ENCODE measurements around the gene SLC7A7. TPM values are rescaled to one million over a fixed set of nuclear protein-coding genes. Genes with fewer than 3 reads are reported as not detected.
A peak's percentile ranks its signal among the peaks of the same experiment; 100 is the strongest.
"Not testable (repeated sequence)": the region's sequence is repeated elsewhere in the genome, so short reads cannot be mapped to it uniquely, and the experiment has no call there.

Gene SLC7A7
- polyA plus RNA-seq (2013, experiment 1 of 2): 0.60 TPM
- polyA plus RNA-seq (2013, experiment 2 of 2): 0.48 TPM

- Histone ChIP-seq H4K91ac (ENCODE audit: low read depth, low read length, poor library complexity) (no peak within 1 kb of the TSS), H3K14ac (ENCODE audit: low read length) (no peak within 1 kb of the TSS), H3K18ac (ENCODE audit: low read length) (peak within 1 kb of the TSS; percentile 72), H3K9me3 (replicated peaks in 1 of 2; ENCODE audit: control insufficient read depth in 2 of 2, insufficient read depth in 1 of 2, low read depth in 1 of 2, low read length in 2 of 2) (no peaks in the 10 kb centered on the region), H2AFZ (ENCODE audit: low read length) (peak within 1 kb of the TSS; percentile 82), H2BK12ac (ENCODE audit: low read length) (no peak within 1 kb of the TSS), H3K79me1 (ENCODE audit: low read depth, low read length) (no peaks in the 10 kb centered on the region), H3K23ac (ENCODE audit: low read depth, low read length, poor library complexity) (peak within 1 kb of the TSS; percentile 61), H3K27me3 (ENCODE audit: control insufficient read depth in 3 of 3, insufficient read depth in 3 of 3, low read depth in 1 of 3, low read length in 3 of 3) (no peaks in the 10 kb centered on the region), H3K4me3 (ENCODE audit: low read length in 2 of 2) (no peak within 1 kb of the TSS), H3K4me1 (ENCODE audit: control insufficient read depth in 2 of 2, insufficient read depth in 1 of 2, low read depth in 1 of 2, low read length in 2 of 2) (peaks cover 8 to 12% of the 10 kb centered on the region in 2 donors), H3K9ac (ENCODE audit: low read depth, low read length, poor library complexity) (peak within 1 kb of the TSS; percentile 2), H3K27ac (replicated peaks; ENCODE audit: low read length) (no peak within 1 kb of the TSS), H2AK5ac (ENCODE audit: low read depth, low read length) (no peak within 1 kb of the TSS), H2BK15ac (ENCODE audit: low read length) (no peak within 1 kb of the TSS), H2BK120ac (ENCODE audit: low read depth, low read length) (no peak within 1 kb of the TSS), H3K4me2 (ENCODE audit: insufficient read depth, low read length, poor library complexity, severe bottlenecking) (no peak within 1 kb of the TSS), H2BK5ac (ENCODE audit: low read length) (no peak within 1 kb of the TSS), H4K8ac (ENCODE audit: low read depth, low read length) (no peak within 1 kb of the TSS), H3K4ac (ENCODE audit: low read length) (no peak within 1 kb of the TSS), H3K36me3 (replicated peaks in 1 of 2; ENCODE audit: control insufficient read depth in 2 of 2, insufficient read depth in 2 of 2, low read length in 2 of 2) (no peaks in the 10 kb centered on the region)
- no peak for DNase-seq (ENCODE audit: low spot score)
- WGBS, 2 donors (ENCODE audit: extremely low coverage in 2 of 2, insufficient read length in 2 of 2, insufficient replicate concordance in 1 of 2): no CpG with 5 or more reads among the region's 10 CpGs
Observed at GRCh38 chr14:22814941-22815713, at the start of gene SLC7A7. SLC7A7 (minus strand) TSS chr14:22815435; CDS start chr14:22813398, 2,037 bp downstream.

GRCh38 chr14:22864979-22865378 is 49.7 kb upstream of the SLC7A7 start:
- Histone ChIP-seq H2AK5ac (ENCODE audit: low read depth, low read length) (no peak overlapping the region), H2BK5ac (ENCODE audit: low read length) (no peak overlapping the region), H2AFZ (ENCODE audit: low read length) (no peak overlapping the region), H3K4ac (ENCODE audit: low read length) (no peak overlapping the region), H3K4me2 (ENCODE audit: insufficient read depth, low read length, poor library complexity, severe bottlenecking) (no peak overlapping the region), H2BK15ac (ENCODE audit: low read length) (no peak overlapping the region), H3K9me3 (replicated peaks in 1 of 2; ENCODE audit: control insufficient read depth in 2 of 2, insufficient read depth in 1 of 2, low read depth in 1 of 2, low read length in 2 of 2) (no peaks in the 10 kb centered on the region), H2BK12ac (ENCODE audit: low read length) (no peak overlapping the region), H3K36me3 (replicated peaks in 1 of 2; ENCODE audit: control insufficient read depth in 2 of 2, insufficient read depth in 2 of 2, low read length in 2 of 2) (no peaks in the 10 kb centered on the region), H2BK120ac (ENCODE audit: low read depth, low read length) (no peak overlapping the region), H3K4me3 (ENCODE audit: low read length in 2 of 2) (no peak overlapping the region), H3K27me3 (ENCODE audit: control insufficient read depth in 3 of 3, insufficient read depth in 3 of 3, low read depth in 1 of 3, low read length in 3 of 3) (no peaks in the 10 kb centered on the region), H3K4me1 (ENCODE audit: control insufficient read depth in 2 of 2, insufficient read depth in 1 of 2, low read depth in 1 of 2, low read length in 2 of 2) (no peaks in the 10 kb centered on the region), H3K18ac (ENCODE audit: low read length) (no peak overlapping the region), H3K23ac (ENCODE audit: low read depth, low read length, poor library complexity) (no peak overlapping the region), H4K91ac (ENCODE audit: low read depth, low read length, poor library complexity) (no peak overlapping the region), H3K9ac (ENCODE audit: low read depth, low read length, poor library complexity) (no peak overlapping the region), H4K8ac (ENCODE audit: low read depth, low read length) (no peak overlapping the region), H3K79me1 (ENCODE audit: low read depth, low read length) (no peaks in the 10 kb centered on the region), H3K27ac (replicated peaks; ENCODE audit: low read length) (no peak overlapping the region), H3K14ac (ENCODE audit: low read length) (no peak overlapping the region)
- DNase-seq (ENCODE audit: low spot score): no peak
- no CpG with 5 or more reads among the region's 4 CpGs for WGBS, 2 donors (ENCODE audit: extremely low coverage in 2 of 2, insufficient read length in 2 of 2, insufficient replicate concordance in 1 of 2)

- Histone ChIP-seq H3K27me3 (ENCODE audit: control insufficient read depth in 3 of 3, insufficient read depth in 3 of 3, low read depth in 1 of 3, low read length in 3 of 3) (no peaks in the 10 kb centered on the region), H2BK120ac (ENCODE audit: low read depth, low read length) (no peak overlapping the region), H3K4me2 (ENCODE audit: insufficient read depth, low read length, poor library complexity, severe bottlenecking) (no peak overlapping the region), H3K27ac (replicated peaks; ENCODE audit: low read length) (no peak overlapping the region), H3K4me3 (ENCODE audit: low read length in 2 of 2) (no peak overlapping the region), H3K4ac (ENCODE audit: low read length) (no peak overlapping the region), H3K23ac (ENCODE audit: low read depth, low read length, poor library complexity) (no peak overlapping the region), H4K91ac (ENCODE audit: low read depth, low read length, poor library complexity) (no peak overlapping the region), H2AFZ (ENCODE audit: low read length) (no peak overlapping the region), H3K9me3 (replicated peaks in 1 of 2; ENCODE audit: control insufficient read depth in 2 of 2, insufficient read depth in 1 of 2, low read depth in 1 of 2, low read length in 2 of 2) (peaks cover 0 to 4% of the 10 kb centered on the region in 2 donors), H3K14ac (ENCODE audit: low read length) (no peak overlapping the region), H3K36me3 (replicated peaks in 1 of 2; ENCODE audit: control insufficient read depth in 2 of 2, insufficient read depth in 2 of 2, low read length in 2 of 2) (no peaks in the 10 kb centered on the region), H3K79me1 (ENCODE audit: low read depth, low read length) (no peaks in the 10 kb centered on the region), H2BK5ac (ENCODE audit: low read length) (no peak overlapping the region), H3K4me1 (ENCODE audit: control insufficient read depth in 2 of 2, insufficient read depth in 1 of 2, low read depth in 1 of 2, low read length in 2 of 2) (no peaks in the 10 kb centered on the region), H2BK12ac (ENCODE audit: low read length) (no peak overlapping the region), H3K18ac (ENCODE audit: low read length) (no peak overlapping the region), H2BK15ac (ENCODE audit: low read length) (no peak overlapping the region), H4K8ac (ENCODE audit: low read depth, low read length) (no peak overlapping the region), H2AK5ac (ENCODE audit: low read depth, low read length) (no peak overlapping the region), H3K9ac (ENCODE audit: low read depth, low read length, poor library complexity) (no peak overlapping the region)
- DNase-seq (ENCODE audit: low spot score): no peak
Observed at GRCh38 chr14:22861651-22862050, 46.4 kb upstream of the SLC7A7 start.

GRCh38 chr14:22860377-22860776 is 45.1 kb upstream of the SLC7A7 start:
- not testable (repeated sequence) for H3K9ac ChIP-seq (ENCODE audit: low read depth, low read length, poor library complexity); H3K79me1 ChIP-seq (ENCODE audit: low read depth, low read length); H2AK5ac ChIP-seq (ENCODE audit: low read depth, low read length); H3K9me3 ChIP-seq (replicated peaks in 1 of 2; ENCODE audit: control insufficient read depth in 2 of 2, insufficient read depth in 1 of 2, low read depth in 1 of 2, low read length in 2 of 2); H2AFZ ChIP-seq (ENCODE audit: low read length); H3K27ac ChIP-seq (replicated peaks; ENCODE audit: low read length); H2BK120ac ChIP-seq (ENCODE audit: low read depth, low read length); H3K27me3 ChIP-seq (ENCODE audit: control insufficient read depth in 3 of 3, insufficient read depth in 3 of 3, low read depth in 1 of 3, low read length in 3 of 3); DNase-seq (ENCODE audit: low spot score); H3K23ac ChIP-seq (ENCODE audit: low read depth, low read length, poor library complexity); H3K4me3 ChIP-seq (ENCODE audit: low read length in 2 of 2); H2BK12ac ChIP-seq (ENCODE audit: low read length); H2BK15ac ChIP-seq (ENCODE audit: low read length); H3K4me2 ChIP-seq (ENCODE audit: insufficient read depth, low read length, poor library complexity, severe bottlenecking); H3K4ac ChIP-seq (ENCODE audit: low read length); H2BK5ac ChIP-seq (ENCODE audit: low read length); H3K36me3 ChIP-seq (replicated peaks in 1 of 2; ENCODE audit: control insufficient read depth in 2 of 2, insufficient read depth in 2 of 2, low read length in 2 of 2); H3K14ac ChIP-seq (ENCODE audit: low read length); H3K18ac ChIP-seq (ENCODE audit: low read length); H4K8ac ChIP-seq (ENCODE audit: low read depth, low read length); H4K91ac ChIP-seq (ENCODE audit: low read depth, low read length, poor library complexity); H3K4me1 ChIP-seq (ENCODE audit: control insufficient read depth in 2 of 2, insufficient read depth in 1 of 2, low read depth in 1 of 2, low read length in 2 of 2)
- no CpG with 5 or more reads among the region's 3 CpGs for WGBS, 2 donors (ENCODE audit: extremely low coverage in 2 of 2, insufficient read length in 2 of 2, insufficient replicate concordance in 1 of 2)
